Uterus (tissue), 2 donors: ENCODE data around the gene CMTM6.
"Not testable (repeated sequence)": the region's sequence is repeated elsewhere in the genome, so short reads cannot be mapped to it uniquely, and the experiment has no call there.

Experiments used
- POLR2A ChIP-seq, 2 donors: fragments of 450-650 bp; IDR thresholded peaks; one replicate each; pipeline ENCODE4 v1.6.1; 2016; ENCODE audit warnings: antibody characterized with exemption in 2 of 2, mild to moderate bottlenecking in 1 of 2, moderate library complexity in 1 of 2
- TF ChIP-seq, protein P1 (sequence below), 4 experiments: fragments of 200-600 bp in 2 of 4; fragments of 450-650 bp in 2 of 4; sonication (generic) in 2 of 4; IDR thresholded peaks; one replicate each; pipeline ENCODE4 v1.5.1; 2016 to 2019; ENCODE audit warnings: antibody characterized with exemption in 4 of 4, mild to moderate bottlenecking in 2 of 4, moderate library complexity in 1 of 4

DNA sequence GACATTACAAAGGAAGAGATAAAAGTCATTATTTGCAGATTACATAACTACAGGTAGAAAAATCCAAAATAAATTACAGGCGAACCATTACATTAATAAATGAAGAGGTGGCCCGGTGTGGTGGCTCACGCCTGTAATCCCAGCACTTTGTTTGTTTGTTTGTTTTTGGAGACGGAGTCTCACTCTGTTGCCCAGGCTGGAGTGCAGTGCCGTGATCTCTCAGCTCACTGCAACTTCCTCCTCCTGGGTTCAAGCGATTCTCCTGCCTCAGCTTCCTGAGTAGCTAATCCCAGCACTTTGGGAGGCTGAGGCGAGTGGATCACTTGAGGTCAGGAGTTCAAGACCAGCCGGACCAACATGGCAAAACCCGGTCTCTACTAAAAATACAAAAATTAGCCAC lies 14.1 kb upstream of the CMTM6 start:
- TF ChIP-seq, protein P1, sequence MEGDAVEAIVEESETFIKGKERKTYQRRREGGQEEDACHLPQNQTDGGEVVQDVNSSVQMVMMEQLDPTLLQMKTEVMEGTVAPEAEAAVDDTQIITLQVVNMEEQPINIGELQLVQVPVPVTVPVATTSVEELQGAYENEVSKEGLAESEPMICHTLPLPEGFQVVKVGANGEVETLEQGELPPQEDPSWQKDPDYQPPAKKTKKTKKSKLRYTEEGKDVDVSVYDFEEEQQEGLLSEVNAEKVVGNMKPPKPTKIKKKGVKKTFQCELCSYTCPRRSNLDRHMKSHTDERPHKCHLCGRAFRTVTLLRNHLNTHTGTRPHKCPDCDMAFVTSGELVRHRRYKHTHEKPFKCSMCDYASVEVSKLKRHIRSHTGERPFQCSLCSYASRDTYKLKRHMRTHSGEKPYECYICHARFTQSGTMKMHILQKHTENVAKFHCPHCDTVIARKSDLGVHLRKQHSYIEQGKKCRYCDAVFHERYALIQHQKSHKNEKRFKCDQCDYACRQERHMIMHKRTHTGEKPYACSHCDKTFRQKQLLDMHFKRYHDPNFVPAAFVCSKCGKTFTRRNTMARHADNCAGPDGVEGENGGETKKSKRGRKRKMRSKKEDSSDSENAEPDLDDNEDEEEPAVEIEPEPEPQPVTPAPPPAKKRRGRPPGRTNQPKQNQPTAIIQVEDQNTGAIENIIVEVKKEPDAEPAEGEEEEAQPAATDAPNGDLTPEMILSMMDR (IDR thresholded peaks at IDR 0.05), result not testable (repeated sequence)
- not testable (repeated sequence) for TF ChIP-seq POLR2A (IDR thresholded peaks at IDR 0.05)
